CD4-positive, alpha-beta T cell treated with Interleukin-21 for 1 hour (primary cell): ENCODE data around the gene SSNA1.
A peak's percentile ranks its signal among the peaks of the same experiment; 100 is the strongest.

Source experiments
- DNase-seq: peaks from one replicate; pipeline ENCODE4 v3.0.0-alpha.2; 2020

The SSNA1 gene

GRCh38 chr9:137204731-137205125 lies 16.3 kb downstream of the SSNA1 start:
- DNase-seq = no peak

GRCh38 chr9:137205126-137206069 lies 16.9 kb downstream of the SSNA1 start, which contains the start of the genes NDOR1 and TMEM203:
Gene NDOR1, plus strand, starts transcription at chr9:137205700. Its CDS starts 78 bp downstream, at chr9:137205778.
Gene TMEM203, minus strand, starts transcription at chr9:137205648. Its CDS starts 234 bp downstream, at chr9:137205414.
- DNase-seq = peak; percentile 92

GRCh38 chr9:137206602-137207001 lies 18.1 kb downstream of the SSNA1 start:
- no peak for DNase-seq

- no peak for DNase-seq
Observed at GRCh38 chr9:137211532-137211931, 23.1 kb downstream of the SSNA1 start.

GRCh38 chr9:137212520-137212919 lies 24.0 kb downstream of the SSNA1 start:
- no peak for DNase-seq

GRCh38 chr9:137213160-137214060 lies 24.9 kb downstream of the SSNA1 start:
- no peak for DNase-seq

GRCh38 chr9:137214620-137215019 lies 26.1 kb downstream of the SSNA1 start:
- DNase-seq = no peak

- no peak for DNase-seq
Observed at GRCh38 chr9:137215196-137215986, 26.9 kb downstream of the SSNA1 start.

- DNase-seq = no peak
Observed at GRCh38 chr9:137216188-137216965, 27.9 kb downstream of the SSNA1 start.

GRCh38 chr9:137217276-137218211 lies 29.1 kb downstream of the SSNA1 start:
- no peak for DNase-seq

- DNase-seq = no peak
Observed at GRCh38 chr9:137218212-137218753, 29.8 kb downstream of the SSNA1 start.

- no peak for DNase-seq
Observed at GRCh38 chr9:137218754-137219271, 30.3 kb downstream of the SSNA1 start.

- no peak for DNase-seq
Observed at GRCh38 chr9:137219757-137220316, 31.4 kb downstream of the SSNA1 start.

GRCh38 chr9:137220317-137221094 lies 32.0 kb downstream of the SSNA1 start:
- DNase-seq = no peak

- DNase-seq = no peak
Observed at GRCh38 chr9:137221095-137221505, 32.6 kb downstream of the SSNA1 start.

- DNase-seq = no peak
Observed at GRCh38 chr9:137221506-137222111, 33.1 kb downstream of the SSNA1 start.

- DNase-seq = no peak
Observed at GRCh38 chr9:137222190-137223077, 34.0 kb downstream of the SSNA1 start, which contains the start of gene RNF208. Gene RNF208, minus strand, starts transcription at chr9:137222240. Its CDS starts 1,028 bp downstream, at chr9:137221212.
